Activated gamma-delta T cell treated with anti-CD3 and anti-CD28 coated beads, Interleukin-2, amount 50 U/mL, for 16 hours (primary cell): ENCODE measurements around the gene FKBP6.
"Not testable (repeated sequence)": the region's sequence is repeated elsewhere in the genome, so short reads cannot be mapped to it uniquely, and the experiment has no call there.

Experiments used
- DNase-seq: peaks from one replicate; pipeline ENCODE4 v3.0.0-alpha.2; 2020; ENCODE audit warnings: low read depth

The FKBP6 gene

DNA sequence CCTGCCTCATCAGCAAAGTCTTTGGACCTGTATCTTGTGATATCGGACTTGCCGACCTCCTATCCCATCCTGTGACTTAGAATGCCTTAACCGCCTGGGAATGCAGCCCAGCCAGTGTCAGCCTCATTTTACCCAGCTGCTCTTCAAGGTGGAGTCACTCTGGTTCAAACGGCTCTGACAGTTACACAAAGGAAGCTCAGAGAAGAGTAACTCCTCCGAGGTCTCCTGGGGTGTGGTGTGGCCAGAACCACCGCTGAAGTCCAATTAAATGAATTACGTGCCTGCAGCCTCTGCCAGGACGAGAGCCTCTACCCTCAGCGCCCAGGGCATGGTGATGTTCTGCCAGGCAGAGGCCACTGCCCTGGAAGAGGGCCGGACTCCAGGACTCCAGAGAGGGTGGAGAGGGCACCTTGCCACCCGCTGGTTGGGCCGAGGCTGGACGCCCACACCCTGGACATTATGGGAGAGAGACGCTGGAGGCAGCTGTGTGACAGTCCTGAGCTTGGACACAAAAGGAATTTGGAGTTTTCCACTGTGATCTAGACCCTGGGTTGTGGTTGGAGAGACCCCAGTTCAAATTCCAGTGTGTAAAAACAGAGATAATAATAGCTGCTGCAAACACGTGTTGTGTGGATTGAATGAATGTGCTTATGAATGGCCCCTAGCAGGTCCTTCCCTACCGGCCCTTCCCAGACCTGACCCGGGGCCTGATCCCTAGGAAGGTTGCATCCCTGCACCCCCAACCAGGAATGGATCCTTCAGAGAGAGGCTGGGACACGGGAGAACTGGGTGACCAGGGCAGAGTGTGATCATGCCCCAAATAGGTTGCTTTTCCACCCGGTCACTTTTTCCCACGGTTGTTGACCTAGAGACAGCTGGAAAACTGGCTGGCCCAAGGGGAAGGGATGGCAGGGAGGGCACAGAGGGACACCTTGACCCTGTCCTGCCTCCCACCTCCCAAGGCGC lies 67.9 kb downstream of the FKBP6 start:
- no peak for DNase-seq

DNA sequence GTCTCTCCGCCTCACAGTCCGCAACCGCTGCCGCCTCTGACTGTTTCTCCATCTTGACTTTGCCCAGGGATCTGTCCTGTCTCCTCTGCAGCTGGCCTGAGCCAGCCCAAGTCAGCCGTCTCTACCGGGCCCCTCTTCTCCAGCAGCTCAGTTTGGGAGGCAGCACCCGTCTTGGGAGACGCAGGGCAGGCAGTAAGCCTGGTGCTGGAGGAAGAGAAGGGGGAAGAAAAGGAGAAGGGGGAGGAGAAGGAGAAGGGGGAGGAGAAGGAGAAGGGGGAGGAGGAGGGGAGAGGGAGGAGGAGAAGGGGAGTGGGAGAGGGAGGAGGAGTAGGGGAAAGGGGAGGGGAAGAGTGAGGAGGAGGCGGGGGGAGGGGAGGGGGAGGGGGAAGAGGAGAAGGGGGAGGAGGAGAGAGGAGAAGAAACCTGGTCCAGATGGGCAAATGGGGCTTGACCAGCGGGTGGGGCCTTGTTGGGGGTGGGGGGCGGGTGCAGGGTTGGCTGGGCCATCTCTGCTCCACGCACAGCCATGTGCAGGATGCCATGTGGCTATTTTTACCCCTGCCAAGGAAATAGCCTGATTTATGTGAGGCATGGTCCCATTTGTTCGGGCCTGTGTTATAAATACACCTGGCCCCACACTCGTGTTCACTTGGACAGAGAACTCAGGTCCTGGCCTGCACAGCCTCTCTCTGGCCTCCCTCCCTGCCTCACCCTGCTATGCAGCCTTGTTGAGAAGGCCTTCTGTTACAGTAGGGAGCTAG lies 69.7 kb downstream of the FKBP6 start:
- no peak for DNase-seq

DNA sequence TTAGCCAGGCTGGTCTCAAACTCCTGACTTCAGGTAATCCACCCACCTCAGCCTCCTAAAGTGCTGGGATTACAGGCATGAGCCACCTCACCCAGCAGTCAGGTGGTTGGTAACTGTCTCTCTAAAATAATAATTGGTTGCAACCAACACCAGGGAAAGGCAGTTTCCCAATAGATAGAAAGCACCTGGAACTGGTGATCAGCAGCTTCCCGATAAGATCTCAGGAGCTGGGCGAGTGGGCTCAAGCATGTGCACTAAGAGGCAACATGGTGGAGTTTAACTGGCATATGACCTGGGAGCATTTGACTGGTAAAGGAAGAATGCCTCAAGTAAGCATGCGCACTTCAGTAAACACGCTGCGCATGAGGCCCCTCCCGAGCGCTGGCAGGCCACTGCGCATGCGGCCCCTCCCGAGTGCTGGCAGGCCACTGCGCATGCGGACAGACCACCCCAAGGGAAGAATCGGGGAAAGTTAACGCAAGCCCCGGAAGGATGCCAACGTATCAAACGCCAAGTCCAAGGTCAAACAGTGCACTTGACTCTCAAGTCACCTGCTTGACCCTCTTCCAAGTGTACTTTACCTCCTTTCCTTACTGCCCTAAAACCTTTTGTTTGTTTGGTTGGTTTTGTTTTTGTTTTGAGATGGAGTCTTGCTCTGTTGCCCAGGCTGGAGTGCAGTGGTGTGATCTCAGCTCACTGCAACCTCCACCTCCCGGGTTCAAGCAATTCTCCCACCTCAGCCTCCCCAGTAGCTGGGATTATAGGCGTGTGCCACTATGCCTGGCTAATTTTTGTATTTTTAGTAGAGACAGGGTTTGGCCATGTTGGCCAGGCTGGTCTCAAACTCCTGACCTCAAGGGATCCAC lies 71.5 kb downstream of the FKBP6 start:
- peak; percentile 44 for DNase-seq

DNA sequence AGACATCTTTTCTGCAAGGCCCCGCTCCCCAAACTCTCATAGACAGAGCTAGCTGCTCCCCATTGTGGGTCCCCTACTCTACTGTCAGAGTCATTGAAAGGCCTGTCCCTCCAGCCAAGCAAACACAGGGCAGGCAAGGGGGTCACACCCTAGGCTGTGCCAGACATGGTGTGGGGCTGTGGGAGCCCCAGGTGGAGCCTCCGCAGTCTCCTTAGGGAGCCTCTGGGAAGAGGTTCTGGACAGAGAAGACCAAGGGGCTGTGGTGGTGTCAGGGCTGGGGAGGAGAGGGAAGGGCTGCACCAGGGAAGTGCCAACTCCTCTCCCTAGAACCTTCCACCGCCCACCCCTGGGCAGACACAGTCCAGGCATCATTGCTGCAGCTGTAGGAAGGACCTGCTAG lies 76.9 kb downstream of the FKBP6 start:
- DNase-seq, result not testable (repeated sequence)
